Transverse colon (tissue), 4 donors: ENCODE measurements around the gene CFAP73. TPM values are rescaled to one million over a fixed set of nuclear protein-coding genes. Genes with fewer than 3 reads are reported as not detected.

Experiments used
- DNase-seq: peaks from one replicate; pipeline ENCODE4 v3.0.0-alpha.2; 2019
- H3K27ac ChIP-seq, 4 donors: fragments of 200-600 bp; sonication (generic); 2 replicates each; pipeline ENCODE4 v1.5.1; 2016 to 2018; ENCODE audit warnings: inconsistent platforms in 4 of 4
- H3K27me3 ChIP-seq: fragments of 200-600 bp; sonication (generic); 2 replicates; pipeline ENCODE4 v1.5.1; 2017; ENCODE audit warnings: inconsistent platforms
- H3K36me3 ChIP-seq, 4 donors: fragments of 200-600 bp; sonication (generic); 2 replicates each; pipeline ENCODE4 v1.5.1; 2017 to 2019; ENCODE audit warnings: inconsistent platforms in 4 of 4
- H3K4me1 ChIP-seq, 4 donors: fragments of 200-600 bp; sonication (generic); 2 replicates each; pipeline ENCODE4 v1.5.1; 2017 to 2020; ENCODE audit warnings: inconsistent platforms in 4 of 4
- H3K4me3 ChIP-seq, 4 donors: fragments of 200-600 bp; sonication (generic); 1 replicate in 1 of 4; 2 replicates in 3 of 4; pipeline versions ENCODE4 v1.5.1 to v1.6.1; 2017 to 2019; ENCODE audit warnings: inconsistent platforms in 4 of 4
- H3K9me3 ChIP-seq, 2 donors: fragments of 200-600 bp; sonication (generic); 2 replicates each; pipeline ENCODE4 v1.5.1; 2017 to 2019; ENCODE audit warnings: inconsistent platforms in 2 of 2
- CTCF ChIP-seq, 5 experiments: fragments of 200-600 bp in 3 of 5; fragments of 450-650 bp in 2 of 5; sonication (generic) in 3 of 5; IDR thresholded peaks; 1 replicate in 2 of 5; 2 replicates in 3 of 5; pipeline ENCODE4 v1.5.1; 2016 to 2017; ENCODE audit warnings: antibody characterized with exemption in 5 of 5, inconsistent platforms in 3 of 5, mild to moderate bottlenecking in 2 of 5, moderate library complexity in 1 of 5
- EP300 ChIP-seq: sonication (generic); formaldehyde crosslinking; IDR thresholded peaks from one replicate; pipeline ENCODE4 v1.6.1; 2017; ENCODE audit warnings: antibody characterized with exemption, low read depth
- POLR2A ChIP-seq: fragments of 450-650 bp; IDR thresholded peaks from one replicate; pipeline ENCODE4 v1.6.1; 2016; ENCODE audit warnings: antibody characterized with exemption, mild to moderate bottlenecking, moderate library complexity
- POLR2AphosphoS5 ChIP-seq, 3 donors: sonication (generic); formaldehyde crosslinking; IDR thresholded peaks; one replicate each; pipeline ENCODE4 v1.6.1; 2016; ENCODE audit warnings: antibody characterized with exemption in 3 of 3
- whole genome bisulfite sequencing, 2 donors: methylation state at CpG; one replicate each; pipeline ENCODE4 v1.1.5; 2018; ENCODE audit warnings: low coverage in 1 of 2; 5-methylcytosine and 5-hydroxymethylcytosine counted together
- in situ Hi-C, 4 donors: fragments of 200-750 bp; cut with MboI; loops; one replicate each; pipeline versions ENCODE4 v1.15.0 to v1.15.1; 2017; ENCODE audit warnings: low sequenced_read_pairs in 3 of 4, low pct_ligation_motif_present in 1 of 4, low pct_unique_long_range_greater_than_20kb in 1 of 4
- intact Hi-C: fragments of 100-400 bp; cut with DNase I; formaldehyde crosslinking; loops from one replicate; pipeline ENCODE4 v1.15.1; 2023; ENCODE audit warnings: low total_unique reads
- total RNA-seq, 4 donors: library from RNA; depleted of rRNA; stranded (reverse); fragments of >200 nt; gene quantifications; one replicate each; pipeline ENCODE4 v1.1.0, GENCODE V29; 2016

Gene CFAP73
- total RNA-seq, 4 donors from 2014 or later, result not detected

GRCh38 chr12:113108308-113108707 lies 41.2 kb upstream of the CFAP73 start:
- H3K4me1 ChIP-seq, result peaks cover 0 to 5% (median 0%) of the 10 kb centered on the region in 4 donors
- in situ Hi-C loops (no loop called here), intact Hi-C loops (no loop called here)
- H3K9me3 ChIP-seq, result no peaks in the 10 kb centered on the region
- H3K27me3 ChIP-seq, result peaks cover 6% of the 10 kb centered on the region
- 93 to 100% methylated on average over 2 to 4 of the region's 4 CpGs for WGBS, 2 donors
- no peaks in the 10 kb centered on the region for H3K36me3 ChIP-seq
- no peak for TF ChIP-seq EP300
- no peak for TF ChIP-seq POLR2AphosphoS5 (IDR thresholded peaks at IDR 0.05)
- TF ChIP-seq POLR2A, result no peak
- no peak for TF ChIP-seq CTCF (IDR thresholded peaks at IDR 0.05)
- DNase-seq, result no peak
- H3K27ac ChIP-seq, result no peak overlapping the region
- no peak overlapping the region for H3K4me3 ChIP-seq

GRCh38 chr12:113109360-113109759 lies 40.2 kb upstream of the CFAP73 start:
- Histone ChIP-seq H3K4me3 (no peak overlapping the region), H3K4me1 (no peaks in the 10 kb centered on the region), H3K27ac (no peak overlapping the region), H3K36me3 (no peaks in the 10 kb centered on the region), H3K9me3 (no peaks in the 10 kb centered on the region), H3K27me3 (no peaks in the 10 kb centered on the region)
- 79% methylated on average over 5 of the region's 5 CpGs; no CpG with 5 or more reads in 1 of the 2 donors for WGBS, 2 donors
- TF ChIP-seq POLR2AphosphoS5 (IDR thresholded peaks at IDR 0.05), result no peak
- no peak for TF ChIP-seq POLR2A
- no peak for TF ChIP-seq EP300
- no peak for TF ChIP-seq CTCF (IDR thresholded peaks at IDR 0.05)
- no peak for DNase-seq
- intact Hi-C loops (no loop called here), in situ Hi-C loops (no loop called here)

GRCh38 chr12:113109872-113110599 lies 39.5 kb upstream of the CFAP73 start:
- WGBS, 2 donors, result 63% methylated on average over 7 of the region's 7 CpGs; no CpG with 5 or more reads in 1 of the 2 donors
- in situ Hi-C loops (no loop called here), intact Hi-C loops (no loop called here)
- no peak for DNase-seq
- Histone ChIP-seq H3K4me1 (no peaks in the 10 kb centered on the region), H3K36me3 (no peaks in the 10 kb centered on the region), H3K9me3 (no peaks in the 10 kb centered on the region), H3K4me3 (no peak overlapping the region), H3K27ac (no peak overlapping the region), H3K27me3 (peaks cover 5% of the 10 kb centered on the region)
- TF ChIP-seq EP300 (no peak), CTCF (IDR thresholded peaks at IDR 0.05) (no peak), POLR2AphosphoS5 (IDR thresholded peaks at IDR 0.05) (no peak), POLR2A (no peak)

- TF ChIP-seq CTCF (IDR thresholded peaks at IDR 0.05) (no peak), EP300 (no peak), POLR2AphosphoS5 (IDR thresholded peaks at IDR 0.05) (no peak), POLR2A (no peak)
- H3K9me3 ChIP-seq, result no peaks in the 10 kb centered on the region
- H3K36me3 ChIP-seq, result no peaks in the 10 kb centered on the region
- peaks cover 5% of the 10 kb centered on the region for H3K27me3 ChIP-seq
- no peak overlapping the region for H3K4me3 ChIP-seq
- whole genome bisulfite sequencing, 2 donors, result 73 to 83% methylated on average over 3 of the region's 3 CpGs
- no peak for DNase-seq
- intact Hi-C loops (no loop called here), in situ Hi-C loops (no loop called here)
- H3K4me1 ChIP-seq, result no peaks in the 10 kb centered on the region
- no peak overlapping the region for H3K27ac ChIP-seq
Observed at GRCh38 chr12:113111247-113111646, 38.3 kb upstream of the CFAP73 start.
